T-helper 1 cell treated with Interleukin-12 subunit alpha and Interleukin-12 subunit beta and Interleukin-4 antibody, amounts not matched to agents 30 ng/mL and 1 ng/mL, for 36 hours (primary cell): ENCODE data around the gene RAB9A. TPM values are rescaled to one million over a fixed set of nuclear protein-coding genes. Genes with fewer than 3 reads are reported as not detected.

Source experiments
- intact Hi-C: fragments of 100-400 bp; cut with micrococcal nuclease; formaldehyde crosslinking; loops from one replicate; pipeline ENCODE4 v1.15.1; 2024
- total RNA-seq: library from RNA; stranded (reverse); gene quantifications from 2 replicates; pipeline ENCODE4 v1.2.3, GENCODE V29; 2022

Gene RAB9A
- total RNA-seq, 1 donor from 2014 or later = 12.5 TPM

GRCh38 chrX:13741695-13742094 lies 52.8 kb downstream of the RAB9A start:
- intact Hi-C loops = loop anchor here (1.0 kb wide), 1 partner anchor 7 kb away; the partner anchor contains the start of genes OFD1 and TRAPPC2

GRCh38 chrX:13742397-13743176 lies 53.7 kb downstream of the RAB9A start:
- intact Hi-C loops = loop anchor here (1.0 kb wide), 1 partner anchor 8 kb away; the partner anchor contains the start of genes OFD1 and TRAPPC2

- intact Hi-C loops = loop anchor here (1.0 to 5.0 kb wide), 2 partner anchors 90 to 241 kb away; no protein-coding TSS in a partner anchor
Observed at GRCh38 chrX:13747836-13748235, 58.9 kb downstream of the RAB9A start.

GRCh38 chrX:13748486-13748885 lies 59.6 kb downstream of the RAB9A start:
- intact Hi-C loops = loop anchor here (1.0 to 5.0 kb wide), 2 partner anchors 90 to 241 kb away; no protein-coding TSS in a partner anchor

GRCh38 chrX:13750204-13750603 lies 61.3 kb downstream of the RAB9A start:
- intact Hi-C loops = loop anchor here (1.0 kb wide), 1 partner anchor 282 kb away; no protein-coding TSS in a partner anchor

- intact Hi-C loops = loop anchor here (1.0 kb wide), 1 partner anchor 281 kb away; no protein-coding TSS in a partner anchor
Observed at GRCh38 chrX:13750812-13751211, 61.9 kb downstream of the RAB9A start.

- intact Hi-C loops = no loop called here
Observed at GRCh38 chrX:13752141-13752540, 63.2 kb downstream of the RAB9A start.

GRCh38 chrX:13752646-13753045 lies 63.7 kb downstream of the RAB9A start:
- intact Hi-C loops = no loop called here

- intact Hi-C loops = no loop called here
Observed at GRCh38 chrX:13754765-13755164, 65.8 kb downstream of the RAB9A start.

- intact Hi-C loops = no loop called here
Observed at GRCh38 chrX:13755254-13755653, 66.3 kb downstream of the RAB9A start.

GRCh38 chrX:13756381-13756780 lies 67.5 kb downstream of the RAB9A start:
- intact Hi-C loops = no loop called here

GRCh38 chrX:13759152-13759718 lies 70.3 kb downstream of the RAB9A start:
- intact Hi-C loops = no loop called here

Other genes with a start within 250 kb of the RAB9A start
- gene EGFL6, start 119.5 kb upstream of the RAB9A start, total RNA-seq = 10.1 and 11.5 TPM in 2 replicates
- 10.7 and 11.1 TPM in 2 replicates for gene TCEANC, start 36.0 kb upstream of the RAB9A start, total RNA-seq
- gene TRAPPC2, start 45.5 kb downstream of the RAB9A start, total RNA-seq = 22.5 and 25.6 TPM in 2 replicates
- gene OFD1, start 45.6 kb downstream of the RAB9A start, total RNA-seq = 24.4 and 28.2 TPM in 2 replicates
- not detected in 2 replicates for gene GPM6B, start 128.0 kb downstream of the RAB9A start, total RNA-seq